ENCODE measurements around the gene PSMB7.

PSMB7 gene

DNA sequence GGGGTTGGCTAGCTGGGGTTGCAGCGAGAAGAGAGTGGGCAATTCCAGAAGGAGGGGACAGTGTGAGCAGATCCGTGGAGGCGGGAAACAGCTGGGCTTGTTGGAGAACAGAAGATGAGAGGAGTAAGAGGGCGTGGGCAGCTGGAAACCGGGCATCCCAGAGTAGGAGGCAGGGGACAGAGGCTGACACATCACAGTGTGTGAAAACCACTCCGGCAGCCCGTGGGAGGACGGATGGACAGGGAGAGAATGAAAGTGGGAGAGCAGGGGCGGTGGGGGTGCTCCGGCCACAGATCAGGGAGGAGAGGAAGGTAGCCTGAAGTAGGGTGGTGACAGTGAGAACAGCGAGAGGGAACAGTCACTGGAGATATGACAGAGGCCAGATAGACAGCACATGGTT is 8.3 kb upstream of the PSMB7 start:
- Histone ChIP-seq H4K20me1 (ENCODE audit: insufficient read depth, low read length) (no peaks in the 10 kb centered on the region), H2AFZ (ENCODE audit: low read depth, low read length) (no peak overlapping the region), H3K36me3 (ENCODE audit: insufficient read depth, low read length) (no peaks in the 10 kb centered on the region), H3K4me2 (ENCODE audit: insufficient read depth, low read length) (no peak overlapping the region), H3K27ac (ENCODE audit: low read length) (no peak overlapping the region), H3K79me2 (ENCODE audit: insufficient read depth, low read length) (no peaks in the 10 kb centered on the region), H3K4me3 (ENCODE audit: low read depth in 1 of 2, low read length in 2 of 2) (no peak overlapping the region), H3K9ac (ENCODE audit: low read depth, low read length) (no peak overlapping the region), H3K4me1 (ENCODE audit: insufficient read depth, low read length) (no peaks in the 10 kb centered on the region), H3K27me3 (ENCODE audit: insufficient read depth, low read length, poor library complexity) (no peaks in the 10 kb centered on the region), H3K9me3 (ENCODE audit: insufficient read depth, low read length, severe bottlenecking) (no peaks in the 10 kb centered on the region)
- ATAC-seq (ENCODE audit: insufficient read depth, low read depth) (no peak), DNase-seq (no peak)
- TF ChIP-seq, protein P1, sequence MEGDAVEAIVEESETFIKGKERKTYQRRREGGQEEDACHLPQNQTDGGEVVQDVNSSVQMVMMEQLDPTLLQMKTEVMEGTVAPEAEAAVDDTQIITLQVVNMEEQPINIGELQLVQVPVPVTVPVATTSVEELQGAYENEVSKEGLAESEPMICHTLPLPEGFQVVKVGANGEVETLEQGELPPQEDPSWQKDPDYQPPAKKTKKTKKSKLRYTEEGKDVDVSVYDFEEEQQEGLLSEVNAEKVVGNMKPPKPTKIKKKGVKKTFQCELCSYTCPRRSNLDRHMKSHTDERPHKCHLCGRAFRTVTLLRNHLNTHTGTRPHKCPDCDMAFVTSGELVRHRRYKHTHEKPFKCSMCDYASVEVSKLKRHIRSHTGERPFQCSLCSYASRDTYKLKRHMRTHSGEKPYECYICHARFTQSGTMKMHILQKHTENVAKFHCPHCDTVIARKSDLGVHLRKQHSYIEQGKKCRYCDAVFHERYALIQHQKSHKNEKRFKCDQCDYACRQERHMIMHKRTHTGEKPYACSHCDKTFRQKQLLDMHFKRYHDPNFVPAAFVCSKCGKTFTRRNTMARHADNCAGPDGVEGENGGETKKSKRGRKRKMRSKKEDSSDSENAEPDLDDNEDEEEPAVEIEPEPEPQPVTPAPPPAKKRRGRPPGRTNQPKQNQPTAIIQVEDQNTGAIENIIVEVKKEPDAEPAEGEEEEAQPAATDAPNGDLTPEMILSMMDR (IDR thresholded peaks at IDR 0.05; ENCODE audit: borderline replicate concordance, extremely low read depth, low read length, poor library complexity, severe bottlenecking), result no peak
- TF ChIP-seq EZH2 (IDR thresholded peaks at IDR 0.05; ENCODE audit: borderline replicate concordance, low read depth, low read length, severe bottlenecking), result no peak

GRCh38 chr9:124423155-124423554 is 7.9 kb upstream of the PSMB7 start:
- Histone ChIP-seq H3K36me3 (ENCODE audit: insufficient read depth, low read length) (no peaks in the 10 kb centered on the region), H3K4me1 (ENCODE audit: insufficient read depth, low read length) (no peaks in the 10 kb centered on the region), H3K27me3 (ENCODE audit: insufficient read depth, low read length, poor library complexity) (no peaks in the 10 kb centered on the region), H3K79me2 (ENCODE audit: insufficient read depth, low read length) (no peaks in the 10 kb centered on the region), H3K4me3 (ENCODE audit: low read depth in 1 of 2, low read length in 2 of 2) (no peak overlapping the region), H4K20me1 (ENCODE audit: insufficient read depth, low read length) (no peaks in the 10 kb centered on the region), H3K9ac (ENCODE audit: low read depth, low read length) (no peak overlapping the region), H3K27ac (ENCODE audit: low read length) (no peak overlapping the region), H3K4me2 (ENCODE audit: insufficient read depth, low read length) (no peak overlapping the region), H2AFZ (ENCODE audit: low read depth, low read length) (no peak overlapping the region), H3K9me3 (ENCODE audit: insufficient read depth, low read length, severe bottlenecking) (no peaks in the 10 kb centered on the region)
- DNase-seq, result no peak
- no peak for ATAC-seq (ENCODE audit: insufficient read depth, low read depth)
- TF ChIP-seq EZH2 (IDR thresholded peaks at IDR 0.05; ENCODE audit: borderline replicate concordance, low read depth, low read length, severe bottlenecking), result no peak
- TF ChIP-seq, protein P1 (IDR thresholded peaks at IDR 0.05; ENCODE audit: borderline replicate concordance, extremely low read depth, low read length, poor library complexity, severe bottlenecking), result no peak

GRCh38 chr9:124420991-124421543 is 5.8 kb upstream of the PSMB7 start:
- Histone ChIP-seq H3K9me3 (ENCODE audit: insufficient read depth, low read length, severe bottlenecking) (no peaks in the 10 kb centered on the region), H3K36me3 (ENCODE audit: insufficient read depth, low read length) (no peaks in the 10 kb centered on the region), H3K27me3 (ENCODE audit: insufficient read depth, low read length, poor library complexity) (no peaks in the 10 kb centered on the region), H3K4me2 (ENCODE audit: insufficient read depth, low read length) (no peak overlapping the region), H3K27ac (ENCODE audit: low read length) (no peak overlapping the region), H3K79me2 (ENCODE audit: insufficient read depth, low read length) (no peaks in the 10 kb centered on the region), H3K4me3 (ENCODE audit: low read depth in 1 of 2, low read length in 2 of 2) (no peak overlapping the region), H2AFZ (ENCODE audit: low read depth, low read length) (no peak overlapping the region), H3K4me1 (ENCODE audit: insufficient read depth, low read length) (no peaks in the 10 kb centered on the region), H4K20me1 (ENCODE audit: insufficient read depth, low read length) (no peaks in the 10 kb centered on the region), H3K9ac (ENCODE audit: low read depth, low read length) (no peak overlapping the region)
- ATAC-seq (ENCODE audit: insufficient read depth, low read depth), result no peak
- no peak for TF ChIP-seq EZH2 (IDR thresholded peaks at IDR 0.05; ENCODE audit: borderline replicate concordance, low read depth, low read length, severe bottlenecking)
- TF ChIP-seq, protein P1 (IDR thresholded peaks at IDR 0.05; ENCODE audit: borderline replicate concordance, extremely low read depth, low read length, poor library complexity, severe bottlenecking), result no peak
- DNase-seq, result no peak
